K562 (cell line): ENCODE data around the gene HLA-DOB. TPM values are rescaled to one million over a fixed set of nuclear protein-coding genes. Genes with fewer than 3 reads are reported as not detected.

Experiments
- ATAC-seq: fragments of 200-7000 bp; cut with Tn5 transposase; 3 replicates; pipeline ENCODE4 v1.9.1; 2020; ENCODE audit warnings: moderate library complexity
- BruUV-seq: library from RNA; stranded (reverse); fragments of 400-500 nt; replicated peaks from 2 replicates; lab custom pipeline; 2021; lab: Mats Ljungman, UMichigan
- CTCF ChIA-PET: fragments of 300-600 bp; formaldehyde crosslinking; extraction: SDS; loops from one replicate; lab custom pipeline; 2021; ENCODE audit warnings: low intra/inter-chr PET ratio; lab: Yijun Ruan, JAX
- POLR2A ChIA-PET: fragments of 300-600, 350-650 bp; sonication (Branson Sonifier 250); formaldehyde crosslinking; extraction: SDS; loops from one replicate; lab custom pipeline; 2021; ENCODE audit warnings: antibody characterized with exemption, inconsistent platforms; lab: Yijun Ruan, JAX
- DNase-seq, 4 experiments: peaks; one replicate each; pipeline versions ENCODE4 v3.0.0 to v3.0.0-alpha.2; 2011 to 2018; ENCODE audit warnings: low spot score in 3 of 4, mixed read lengths in 3 of 4; ENCODE audit errors: extremely low read depth in 1 of 4
- FAIRE-seq: peaks from 2 replicates; lab custom pipeline; 2011; peaks lifted over from hg19 to GRCh38; lab: Jason Lieb, UNC
- H2AFZ ChIP-seq: 2 replicates; pipeline ENCODE4 v1.6.0; 2011; ENCODE audit warnings: low read depth, low read length, control low read depth, inconsistent platforms
- H3K27ac ChIP-seq: fragments of 200-600 bp; 3 replicates; pipeline ENCODE4 v1.8.0; 2011; ENCODE audit warnings: low read depth, mild to moderate bottlenecking, control low read depth, inconsistent platforms, low read length, moderate library complexity, mixed read lengths; ENCODE audit errors: extremely low read depth
- H3K27me3 ChIP-seq, 2 experiments: fragments of 300-600 bp in 1 of 2; 2 replicates in 1 of 2; 3 replicates in 1 of 2; pipeline versions ENCODE4 v1.6.0 to v1.8.0; 2011; ENCODE audit warnings: inconsistent platforms in 2 of 2, low read length in 2 of 2, mild to moderate bottlenecking in 1 of 2, mixed read lengths in 1 of 2, moderate library complexity in 1 of 2; ENCODE audit not compliant: control insufficient read depth in 2 of 2, insufficient read depth in 2 of 2
- H3K36me3 ChIP-seq: fragments of 300-600 bp; 3 replicates; pipeline ENCODE4 v1.8.0; 2011; ENCODE audit warnings: mild to moderate bottlenecking, low read length, inconsistent platforms; ENCODE audit not compliant: control insufficient read depth, insufficient read depth
- H3K4me1 ChIP-seq, 2 experiments: fragments of 200-600 bp in 1 of 2; replicated peaks in 1 of 2; 2 replicates in 1 of 2; 3 replicates in 1 of 2; pipeline versions ENCODE4 v1.5.1 to v1.8.0; 2011; ENCODE audit warnings: inconsistent platforms in 2 of 2, low read length in 2 of 2, mild to moderate bottlenecking in 1 of 2, mixed read lengths in 1 of 2, moderate library complexity in 1 of 2; ENCODE audit not compliant: control insufficient read depth in 2 of 2, insufficient read depth in 2 of 2
- H3K4me2 ChIP-seq: 2 replicates; pipeline ENCODE4 v1.6.1; 2011; ENCODE audit warnings: low read length, control low read depth, inconsistent platforms, mixed read lengths; ENCODE audit not compliant: insufficient read depth
- H3K4me3 ChIP-seq: fragments of 200-600 bp; sonication (generic), shearing (Covaris generic); 2 replicates; pipeline ENCODE4 v1.5.1; 2016; ENCODE audit warnings: control low read depth, inconsistent platforms
- H3K79me2 ChIP-seq: fragments of 200-600 bp; 3 replicates; pipeline ENCODE4 v1.8.0; 2011; ENCODE audit warnings: low read length, inconsistent platforms; ENCODE audit not compliant: control insufficient read depth, insufficient read depth
- H3K9ac ChIP-seq, 2 experiments: 2 replicates each; pipeline versions ENCODE4 v1.6.0 to v1.6.1; 2011; ENCODE audit warnings: low read depth in 2 of 2, low read length in 2 of 2, control low read depth in 1 of 2, inconsistent platforms in 1 of 2, mild to moderate bottlenecking in 1 of 2, mixed read lengths in 1 of 2; ENCODE audit not compliant: insufficient read depth in 1 of 2
- H3K9me1 ChIP-seq: one replicate; pipeline ENCODE4 v1.6.0; 2011; ENCODE audit warnings: inconsistent platforms, mild to moderate bottlenecking, low read length, moderate library complexity; ENCODE audit not compliant: control insufficient read depth, insufficient read depth
- H3K9me3 ChIP-seq: replicated peaks from 2 replicates; pipeline ENCODE4 v1.5.1; 2011; ENCODE audit warnings: low read depth, low read length, inconsistent platforms; ENCODE audit not compliant: control insufficient read depth, insufficient read depth
- H4K20me1 ChIP-seq: replicated peaks from 2 replicates; pipeline ENCODE4 v1.6.1; 2011; ENCODE audit warnings: low read length, inconsistent platforms, mixed read lengths; ENCODE audit not compliant: control insufficient read depth, insufficient read depth
- EZH2 ChIP-seq: IDR thresholded peaks from 2 replicates; pipeline ENCODE4 v1.6.1; 2012; ENCODE audit warnings: low read depth, mild to moderate bottlenecking, inconsistent platforms, low read length, borderline replicate concordance
- KDM1A ChIP-seq, 2 experiments: fragments of 450-650 bp; IDR thresholded peaks; 2 replicates each; pipeline ENCODE4 v1.6.1; 2016; ENCODE audit warnings: mild to moderate bottlenecking in 2 of 2
- MIER1 ChIP-seq: fragments of 450-650 bp; IDR thresholded peaks from 2 replicates; pipeline ENCODE4 v1.6.1; 2016; ENCODE audit warnings: antibody characterized with exemption, mild to moderate bottlenecking, low read depth
- WGBS: fragments of 100-300 bp; shearing (Covaris generic); methylation state at CpG from one replicate; pipeline ENCODE4 v1.1.6; 2016; ENCODE audit warnings: low coverage, mixed read lengths; ENCODE audit not compliant: insufficient coverage; ENCODE audit errors: missing lambda C conversion rate; 5-methylcytosine and 5-hydroxymethylcytosine counted together
- in situ Hi-C: fragments of 300-500 bp; cut with MboI; formaldehyde crosslinking; loops from 4 replicates; pipeline ENCODE4 v1.15.0; 2018; ENCODE audit warnings: inconsistent platforms, mixed read lengths
- intact Hi-C: fragments of 100-400 bp; cut with micrococcal nuclease; formaldehyde crosslinking; loops from 2 replicates; pipeline ENCODE4 v1.14.2; 2022
- polyA plus RNA-seq, 8 experiments: library from polyadenylated mRNA; depleted of rRNA in 4 of 8; stranded (reverse) in 5 of 8; unstranded in 3 of 8; fragments of >200 nt; fragmentation: Nextera tagmentation in 2 of 8; fragmentation: Illumina TruSeq in 1 of 8; extraction: Ambion mirVana in 2 of 8; extraction: Trizol in 1 of 8; gene quantifications; 2 replicates each; pipeline versions ENCODE4 v1.2.1 to v1.2.3, GENCODE V29; 2011 to 2014; ENCODE audit warnings: inconsistent platforms in 1 of 8, missing spikeins in 1 of 8
- total RNA-seq, 7 experiments: library from RNA; depleted of rRNA in 6 of 7; stranded (reverse); fragments of >200 nt in 6 of 7; fragmentation: Illumina TruSeq in 2 of 7; extraction: Trizol in 2 of 7; gene quantifications; 2 replicates each; pipeline versions ENCODE4 v1.2.1 to v1.2.3, GENCODE V29; 2011 to 2021; ENCODE audit warnings: low replicate concordance in 1 of 7
- TF ChIP-seq, protein P1 (sequence below): IDR thresholded peaks from 3 replicates; pipeline ENCODE4 v1.6.1; 2011; ENCODE audit warnings: borderline replicate concordance, mild to moderate bottlenecking, moderate library complexity; ENCODE audit not compliant: insufficient read length; ENCODE audit errors: extremely low read depth
- TF ChIP-seq, protein P2 (sequence below): fragments of 250-450 bp; sonication (Bioruptor Pico); IDR thresholded peaks from 2 replicates; pipeline ENCODE4 v1.8.0; 2022; ENCODE audit warnings: inconsistent platforms
- TF ChIP-seq, protein P3 (sequence below): fragments of 450-650 bp; IDR thresholded peaks from 2 replicates; pipeline ENCODE4 v1.6.1; 2016; ENCODE audit warnings: low read depth

The HLA-DOB gene
- total and polyA plus RNA-seq, 9 of the 15 experiments (the other 6 are each of a cell fraction or from before 2014, with no cell fraction given), result 1.2 to 4.0 (median 2.5) TPM

DNA sequence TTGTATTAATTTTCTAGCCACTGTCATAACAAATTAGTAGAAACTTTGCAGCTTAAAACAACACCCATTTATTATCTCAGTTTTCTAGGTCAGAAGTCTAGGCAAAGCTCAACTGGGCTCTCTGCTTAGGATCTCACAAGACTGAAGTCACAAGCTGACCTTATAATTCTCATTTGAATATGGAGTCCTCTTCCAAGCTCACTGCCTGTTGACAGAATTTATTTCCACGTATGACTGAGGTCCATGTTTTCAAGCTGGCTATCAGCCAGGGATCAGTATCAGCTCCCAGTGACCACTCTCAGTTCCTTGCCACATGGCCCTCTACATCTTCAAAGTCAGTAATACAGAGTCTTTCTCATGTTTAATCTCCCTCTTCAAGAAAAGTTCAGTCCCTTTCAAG is 41.7 kb downstream of the HLA-DOB start:
- BruUV-seq, result no TSS peak
- 0% methylated on average over 1 of the region's 1 CpG for WGBS
- Histone ChIP-seq H3K36me3 (no peaks in the 10 kb centered on the region), H4K20me1 (no peaks in the 10 kb centered on the region), H3K4me3 (no peak overlapping the region), H3K27ac (no peak overlapping the region), H3K9ac (no peak overlapping the region), H3K79me2 (no peaks in the 10 kb centered on the region), H3K9me1 (no peaks in the 10 kb centered on the region), H2AFZ (no peak overlapping the region), H3K4me2 (no peak overlapping the region), H3K9me3 (no peaks in the 10 kb centered on the region), H3K4me1 (no peaks in the 10 kb centered on the region), H3K27me3 (peaks cover 4 to 11% of the 10 kb centered on the region in 2 experiments; a peak in 3 of 5 replicates)
- TF ChIP-seq, protein P1, sequence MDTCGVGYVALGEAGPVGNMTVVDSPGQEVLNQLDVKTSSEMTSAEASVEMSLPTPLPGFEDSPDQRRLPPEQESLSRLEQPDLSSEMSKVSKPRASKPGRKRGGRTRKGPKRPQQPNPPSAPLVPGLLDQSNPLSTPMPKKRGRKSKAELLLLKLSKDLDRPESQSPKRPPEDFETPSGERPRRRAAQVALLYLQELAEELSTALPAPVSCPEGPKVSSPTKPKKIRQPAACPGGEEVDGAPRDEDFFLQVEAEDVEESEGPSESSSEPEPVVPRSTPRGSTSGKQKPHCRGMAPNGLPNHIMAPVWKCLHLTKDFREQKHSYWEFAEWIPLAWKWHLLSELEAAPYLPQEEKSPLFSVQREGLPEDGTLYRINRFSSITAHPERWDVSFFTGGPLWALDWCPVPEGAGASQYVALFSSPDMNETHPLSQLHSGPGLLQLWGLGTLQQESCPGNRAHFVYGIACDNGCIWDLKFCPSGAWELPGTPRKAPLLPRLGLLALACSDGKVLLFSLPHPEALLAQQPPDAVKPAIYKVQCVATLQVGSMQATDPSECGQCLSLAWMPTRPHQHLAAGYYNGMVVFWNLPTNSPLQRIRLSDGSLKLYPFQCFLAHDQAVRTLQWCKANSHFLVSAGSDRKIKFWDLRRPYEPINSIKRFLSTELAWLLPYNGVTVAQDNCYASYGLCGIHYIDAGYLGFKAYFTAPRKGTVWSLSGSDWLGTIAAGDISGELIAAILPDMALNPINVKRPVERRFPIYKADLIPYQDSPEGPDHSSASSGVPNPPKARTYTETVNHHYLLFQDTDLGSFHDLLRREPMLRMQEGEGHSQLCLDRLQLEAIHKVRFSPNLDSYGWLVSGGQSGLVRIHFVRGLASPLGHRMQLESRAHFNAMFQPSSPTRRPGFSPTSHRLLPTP, result no peak
- TF ChIP-seq, protein P2, sequence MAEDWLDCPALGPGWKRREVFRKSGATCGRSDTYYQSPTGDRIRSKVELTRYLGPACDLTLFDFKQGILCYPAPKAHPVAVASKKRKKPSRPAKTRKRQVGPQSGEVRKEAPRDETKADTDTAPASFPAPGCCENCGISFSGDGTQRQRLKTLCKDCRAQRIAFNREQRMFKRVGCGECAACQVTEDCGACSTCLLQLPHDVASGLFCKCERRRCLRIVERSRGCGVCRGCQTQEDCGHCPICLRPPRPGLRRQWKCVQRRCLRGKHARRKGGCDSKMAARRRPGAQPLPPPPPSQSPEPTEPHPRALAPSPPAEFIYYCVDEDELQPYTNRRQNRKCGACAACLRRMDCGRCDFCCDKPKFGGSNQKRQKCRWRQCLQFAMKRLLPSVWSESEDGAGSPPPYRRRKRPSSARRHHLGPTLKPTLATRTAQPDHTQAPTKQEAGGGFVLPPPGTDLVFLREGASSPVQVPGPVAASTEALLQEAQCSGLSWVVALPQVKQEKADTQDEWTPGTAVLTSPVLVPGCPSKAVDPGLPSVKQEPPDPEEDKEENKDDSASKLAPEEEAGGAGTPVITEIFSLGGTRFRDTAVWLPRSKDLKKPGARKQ (CRISPR knock-in tag), result no peak
- TF ChIP-seq EZH2, result no peak
- TF ChIP-seq, protein P3, sequence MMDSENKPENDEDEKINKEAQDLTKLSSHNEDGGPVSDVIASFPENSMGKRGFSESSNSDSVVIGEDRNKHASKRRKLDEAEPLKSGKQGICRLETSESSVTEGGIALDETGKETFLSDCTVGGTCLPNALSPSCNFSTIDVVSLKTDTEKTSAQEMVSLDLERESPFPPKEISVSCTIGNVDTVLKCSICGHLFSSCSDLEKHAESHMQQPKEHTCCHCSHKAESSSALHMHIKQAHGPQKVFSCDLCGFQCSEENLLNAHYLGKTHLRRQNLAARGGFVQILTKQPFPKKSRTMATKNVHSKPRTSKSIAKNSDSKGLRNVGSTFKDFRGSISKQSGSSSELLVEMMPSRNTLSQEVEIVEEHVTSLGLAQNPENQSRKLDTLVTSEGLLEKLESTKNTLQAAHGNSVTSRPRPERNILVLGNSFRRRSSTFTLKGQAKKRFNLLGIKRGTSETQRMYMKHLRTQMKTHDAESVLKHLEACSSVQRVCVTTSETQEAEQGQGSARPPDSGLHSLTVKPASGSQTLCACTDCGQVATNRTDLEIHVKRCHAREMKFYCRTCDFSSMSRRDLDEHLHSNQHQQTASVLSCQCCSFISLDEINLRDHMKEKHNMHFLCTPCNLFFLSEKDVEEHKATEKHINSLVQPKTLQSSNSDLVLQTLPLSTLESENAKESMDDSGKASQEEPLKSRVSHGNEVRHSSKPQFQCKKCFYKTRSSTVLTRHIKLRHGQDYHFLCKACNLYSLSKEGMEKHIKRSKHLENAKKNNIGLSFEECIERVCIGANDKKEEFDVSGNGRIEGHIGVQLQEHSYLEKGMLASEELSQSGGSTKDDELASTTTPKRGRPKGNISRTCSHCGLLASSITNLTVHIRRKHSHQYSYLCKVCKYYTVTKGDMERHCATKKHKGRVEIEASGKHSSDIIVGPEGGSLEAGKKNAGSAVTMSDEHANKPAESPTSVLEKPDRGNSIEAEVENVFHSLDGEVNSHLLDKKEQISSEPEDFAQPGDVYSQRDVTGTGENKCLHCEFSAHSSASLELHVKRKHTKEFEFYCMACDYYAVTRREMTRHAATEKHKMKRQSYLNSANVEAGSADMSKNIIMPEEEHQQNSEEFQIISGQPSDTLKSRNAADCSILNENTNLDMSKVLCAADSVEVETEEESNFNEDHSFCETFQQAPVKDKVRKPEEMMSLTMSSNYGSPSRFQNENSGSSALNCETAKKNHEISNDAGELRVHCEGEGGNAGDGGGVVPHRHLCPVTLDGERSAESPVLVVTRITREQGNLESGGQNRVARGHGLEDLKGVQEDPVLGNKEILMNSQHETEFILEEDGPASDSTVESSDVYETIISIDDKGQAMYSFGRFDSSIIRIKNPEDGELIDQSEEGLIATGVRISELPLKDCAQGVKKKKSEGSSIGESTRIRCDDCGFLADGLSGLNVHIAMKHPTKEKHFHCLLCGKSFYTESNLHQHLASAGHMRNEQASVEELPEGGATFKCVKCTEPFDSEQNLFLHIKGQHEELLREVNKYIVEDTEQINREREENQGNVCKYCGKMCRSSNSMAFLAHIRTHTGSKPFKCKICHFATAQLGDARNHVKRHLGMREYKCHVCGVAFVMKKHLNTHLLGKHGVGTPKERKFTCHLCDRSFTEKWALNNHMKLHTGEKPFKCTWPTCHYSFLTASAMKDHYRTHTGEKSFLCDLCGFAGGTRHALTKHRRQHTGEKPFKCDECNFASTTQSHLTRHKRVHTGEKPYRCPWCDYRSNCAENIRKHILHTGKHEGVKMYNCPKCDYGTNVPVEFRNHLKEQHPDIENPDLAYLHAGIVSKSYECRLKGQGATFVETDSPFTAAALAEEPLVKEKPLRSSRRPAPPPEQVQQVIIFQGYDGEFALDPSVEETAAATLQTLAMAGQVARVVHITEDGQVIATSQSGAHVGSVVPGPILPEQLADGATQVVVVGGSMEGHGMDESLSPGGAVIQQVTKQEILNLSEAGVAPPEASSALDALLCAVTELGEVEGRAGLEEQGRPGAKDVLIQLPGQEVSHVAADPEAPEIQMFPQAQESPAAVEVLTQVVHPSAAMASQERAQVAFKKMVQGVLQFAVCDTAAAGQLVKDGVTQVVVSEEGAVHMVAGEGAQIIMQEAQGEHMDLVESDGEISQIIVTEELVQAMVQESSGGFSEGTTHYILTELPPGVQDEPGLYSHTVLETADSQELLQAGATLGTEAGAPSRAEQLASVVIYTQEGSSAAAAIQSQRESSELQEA, result no peak
- no peak for TF ChIP-seq MIER1
- TF ChIP-seq KDM1A (IDR thresholded peaks at IDR 0.05), result no peak
- ATAC-seq (no peak), DNase-seq (no peak), FAIRE-seq (no peak)
- intact Hi-C loops, result no loop called here
- in situ Hi-C loops, result no loop called here
- CTCF ChIA-PET, result interaction anchor here (0.5 kb wide), 1 partner anchor 173 kb away, joined by 3 read pairs; no protein-coding TSS in a partner anchor
- POLR2A ChIA-PET, result no interaction called here
